Measurements from ENCODE around the gene RBP2.

DNA sequence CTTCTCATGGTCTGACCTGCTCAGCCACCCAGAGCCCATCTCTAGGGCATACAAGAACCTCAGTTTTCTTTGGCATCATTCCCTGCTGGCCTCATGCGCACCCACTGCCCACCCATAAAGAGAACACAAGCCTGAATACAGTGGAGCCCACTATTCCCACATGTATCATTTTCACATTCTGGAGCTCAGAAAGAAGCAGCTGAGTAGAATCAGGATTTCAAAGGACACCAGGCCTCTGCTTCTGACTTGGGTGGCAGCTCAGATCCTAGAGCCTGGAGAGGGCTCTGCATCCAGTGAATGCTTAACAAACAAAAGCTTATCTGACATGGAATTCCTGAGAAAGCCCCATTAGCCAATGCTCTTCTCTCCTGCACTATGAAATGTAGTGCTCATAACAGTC, 34.7 kb downstream of the RBP2 start:
- TF ChIP-seq MXI1 (conservative IDR thresholded peaks at IDR 0.05; ENCODE audit: poor library complexity, severe bottlenecking) (no peak), EP300 (conservative IDR thresholded peaks at IDR 0.05; ENCODE audit: poor library complexity, severe bottlenecking) (no peak), EZH2 (IDR thresholded peaks at IDR 0.05; ENCODE audit: borderline replicate concordance, insufficient read depth, low read length, poor library complexity, severe bottlenecking) (no peak), TAF1 (IDR thresholded peaks at IDR 0.05; ENCODE audit: low read depth) (no peak), POLR2AphosphoS5 (IDR thresholded peaks at IDR 0.05) (no peak)
- TF ChIP-seq, protein P1, sequence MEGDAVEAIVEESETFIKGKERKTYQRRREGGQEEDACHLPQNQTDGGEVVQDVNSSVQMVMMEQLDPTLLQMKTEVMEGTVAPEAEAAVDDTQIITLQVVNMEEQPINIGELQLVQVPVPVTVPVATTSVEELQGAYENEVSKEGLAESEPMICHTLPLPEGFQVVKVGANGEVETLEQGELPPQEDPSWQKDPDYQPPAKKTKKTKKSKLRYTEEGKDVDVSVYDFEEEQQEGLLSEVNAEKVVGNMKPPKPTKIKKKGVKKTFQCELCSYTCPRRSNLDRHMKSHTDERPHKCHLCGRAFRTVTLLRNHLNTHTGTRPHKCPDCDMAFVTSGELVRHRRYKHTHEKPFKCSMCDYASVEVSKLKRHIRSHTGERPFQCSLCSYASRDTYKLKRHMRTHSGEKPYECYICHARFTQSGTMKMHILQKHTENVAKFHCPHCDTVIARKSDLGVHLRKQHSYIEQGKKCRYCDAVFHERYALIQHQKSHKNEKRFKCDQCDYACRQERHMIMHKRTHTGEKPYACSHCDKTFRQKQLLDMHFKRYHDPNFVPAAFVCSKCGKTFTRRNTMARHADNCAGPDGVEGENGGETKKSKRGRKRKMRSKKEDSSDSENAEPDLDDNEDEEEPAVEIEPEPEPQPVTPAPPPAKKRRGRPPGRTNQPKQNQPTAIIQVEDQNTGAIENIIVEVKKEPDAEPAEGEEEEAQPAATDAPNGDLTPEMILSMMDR (IDR thresholded peaks at IDR 0.05; ENCODE audit: poor library complexity, severe bottlenecking), result no peak
